HepG2 (cell line): Measurements from ENCODE around the gene KDM3B. TPM values are rescaled to one million over a fixed set of nuclear protein-coding genes. Genes with fewer than 3 reads are reported as not detected.

Experiments
- ATF6 ChIP-seq: sonication (generic); formaldehyde crosslinking; conservative IDR thresholded peaks from 2 replicates; pipeline ENCODE4 v1.4.0; 2020; ENCODE audit warnings: missing genetic modification reagents
- BRCA1 ChIP-seq: sonication (generic); formaldehyde crosslinking; IDR thresholded peaks from 2 replicates; pipeline ENCODE4 v1.4.0; 2020; ENCODE audit warnings: missing genetic modification reagents
- CAMTA2 ChIP-seq: sonication (generic); formaldehyde crosslinking; IDR thresholded peaks from 2 replicates; pipeline ENCODE4 v1.4.0; 2020; ENCODE audit warnings: mild to moderate bottlenecking, missing genetic modification reagents, borderline replicate concordance
- DRAP1 ChIP-seq: IDR thresholded peaks from 2 replicates; pipeline ENCODE4 v1.6.1; 2016; ENCODE audit warnings: missing genetic modification reagents, missing compliant biosample characterization
- FIP1L1 ChIP-seq: fragments of 200-400 bp; formaldehyde crosslinking; IDR thresholded peaks from 2 replicates; pipeline ENCODE4 v1.6.1; 2018; ENCODE audit warnings: low read depth, mild to moderate bottlenecking, low read length, moderate library complexity, borderline replicate concordance; ENCODE audit not compliant: insufficient read depth
- SRSF4 ChIP-seq: fragments of 200-400 bp; formaldehyde crosslinking; IDR thresholded peaks from one replicate; pipeline ENCODE4 v1.6.1; 2018; ENCODE audit warnings: mild to moderate bottlenecking, low read depth, low read length, moderate library complexity; ENCODE audit not compliant: poor library complexity, severe bottlenecking
- TEF ChIP-seq: sonication (generic); formaldehyde crosslinking; IDR thresholded peaks from 2 replicates; pipeline ENCODE4 v1.5.0; 2020; ENCODE audit warnings: missing genetic modification reagents
- THAP9 ChIP-seq: sonication (generic); formaldehyde crosslinking; IDR thresholded peaks from 2 replicates; pipeline ENCODE4; 2020; ENCODE audit warnings: missing genetic modification reagents, mild to moderate bottlenecking, borderline replicate concordance
- TMF1 ChIP-seq: sonication (generic); formaldehyde crosslinking; IDR thresholded peaks from 2 replicates; pipeline ENCODE4 v1.8.1; 2022; ENCODE audit warnings: low read depth, missing genetic modification reagents
- ZBTB33 ChIP-seq: sonication (generic); formaldehyde crosslinking; IDR thresholded peaks from 2 replicates; pipeline ENCODE4 v1.4.0; 2020; ENCODE audit warnings: missing genetic modification reagents
- ZKSCAN5 ChIP-seq: sonication (generic); formaldehyde crosslinking; IDR thresholded peaks from 2 replicates; pipeline ENCODE4 v1.5.1; 2020; ENCODE audit warnings: mild to moderate bottlenecking, missing genetic modification reagents
- ZNF326 ChIP-seq: sonication (generic); formaldehyde crosslinking; IDR thresholded peaks from 2 replicates; pipeline ENCODE4 v1.4.0; 2020; ENCODE audit warnings: missing genetic modification reagents, borderline replicate concordance
- ZNF547 ChIP-seq: sonication (generic); formaldehyde crosslinking; IDR thresholded peaks from 2 replicates; pipeline ENCODE4 v1.5.1; 2020; ENCODE audit warnings: mild to moderate bottlenecking, missing genetic modification reagents
- ZNF549 ChIP-seq: sonication (generic); formaldehyde crosslinking; IDR thresholded peaks from 2 replicates; pipeline ENCODE4 v1.5.0; 2020; ENCODE audit warnings: missing genetic modification reagents
- ZNF556 ChIP-seq: sonication (generic); formaldehyde crosslinking; IDR thresholded peaks from 2 replicates; pipeline ENCODE4 v1.4.0; 2020; ENCODE audit warnings: mild to moderate bottlenecking, missing genetic modification reagents, borderline replicate concordance
- ZNF773 ChIP-seq: sonication (generic); formaldehyde crosslinking; IDR thresholded peaks from 2 replicates; pipeline ENCODE4 v1.4.0; 2020; ENCODE audit warnings: missing genetic modification reagents, borderline replicate concordance
- polyA plus RNA-seq, 8 experiments: library from polyadenylated mRNA; depleted of rRNA in 3 of 8; stranded (reverse) in 7 of 8; unstranded in 1 of 8; fragments of >200 nt; fragmentation: Illumina TruSeq in 4 of 8; extraction: Trizol in 4 of 8; gene quantifications; 2 replicates each; pipeline versions ENCODE4 v1.2.1 to v1.2.3, GENCODE V29; 2011 to 2016; ENCODE audit warnings: low read depth in 4 of 8, missing spikeins in 1 of 8, mixed read lengths in 1 of 8; ENCODE audit not compliant: insufficient read depth in 1 of 8
- total RNA-seq, 5 experiments: library from RNA; depleted of rRNA; stranded (reverse); fragments of >200 nt; fragmentation: Illumina TruSeq; extraction: Trizol; gene quantifications; 2 replicates each; pipeline ENCODE4 v1.2.3, GENCODE V29; 2016; ENCODE audit warnings: low read depth in 1 of 5
- TF ChIP-seq, protein P1 (sequence below): sonication (generic); formaldehyde crosslinking; IDR thresholded peaks from 2 replicates; pipeline ENCODE4 v1.5.1; 2020; ENCODE audit warnings: mild to moderate bottlenecking, missing genetic modification reagents, borderline replicate concordance

KDM3B gene
- total and polyA plus RNA-seq, 2 of the 13 experiments (the other 11 are each of a cell fraction or from before 2014, with no cell fraction given), result 19.7 to 34.3 TPM

- TF ChIP-seq ZBTB33 (CRISPR knock-in tag) (peak; percentile 6; the same call in 1 of the 2 replicates), ZNF547 (CRISPR knock-in tag) (peak; percentile 17), ZNF549 (CRISPR knock-in tag) (no peak), ATF6 (CRISPR knock-in tag) (0 out of 2 replicates have a peak, but pooled peaks have one; percentile 10), CAMTA2 (0 out of 2 replicates have a peak, but pooled peaks have one; percentile 15), ZNF773 (CRISPR knock-in tag) (no peak), TMF1 (no peak), FIP1L1 (no peak), THAP9 (CRISPR knock-in tag) (no peak; the same call in 1 of the 2 replicates), DRAP1 (CRISPR knock-in tag) (peak; percentile 64), ZNF556 (CRISPR knock-in tag) (peak; percentile 87; the same call in 1 of the 2 replicates), ZNF326 (no peak), BRCA1 (0 out of 2 replicates have a peak, but pooled peaks have one; percentile 30), TEF (CRISPR knock-in tag) (0 out of 2 replicates have a peak, but pooled peaks have one; percentile 8), SRSF4 (no peak), ZKSCAN5 (no peak)
- TF ChIP-seq, protein P1, sequence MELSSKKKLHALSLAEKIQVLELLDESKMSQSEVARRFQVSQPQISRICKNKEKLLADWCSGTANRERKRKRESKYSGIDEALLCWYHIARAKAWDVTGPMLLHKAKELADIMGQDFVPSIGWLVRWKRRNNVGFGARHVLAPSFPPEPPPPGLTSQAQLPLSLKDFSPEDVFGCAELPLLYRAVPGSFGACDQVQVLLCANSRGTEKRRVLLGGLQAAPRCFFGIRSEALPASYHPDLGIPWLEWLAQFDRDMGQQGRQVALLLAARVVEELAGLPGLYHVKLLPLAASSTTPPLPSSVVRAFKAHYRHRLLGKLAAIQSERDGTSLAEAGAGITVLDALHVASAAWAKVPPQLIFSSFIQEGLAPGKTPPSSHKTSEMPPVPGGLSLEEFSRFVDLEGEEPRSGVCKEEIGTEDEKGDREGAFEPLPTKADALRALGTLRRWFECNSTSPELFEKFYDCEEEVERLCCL, result no peak
Observed at GRCh38 chr5:138464008-138464387, 111.5 kb downstream of the KDM3B start (continued).
